ENCODE results near the gene DHX58.

Gene DHX58

GRCh38 chr17:42077755-42078154 is 34.8 kb downstream of the DHX58 start:
- Histone ChIP-seq H3K27me3 (ENCODE audit: insufficient read depth, poor library complexity, severe bottlenecking) (peaks cover 1% of the 10 kb centered on the region), H3K27ac (replicated peaks) (no peak overlapping the region), H3K4me3 (replicated peaks; ENCODE audit: insufficient read depth, low read length) (no peak overlapping the region)
- no peak for DNase-seq (ENCODE audit: low read depth in 1 of 2, low spot score in 1 of 2)
- TF ChIP-seq POLR2AphosphoS5 (IDR thresholded peaks at IDR 0.05; ENCODE audit: low read depth) = no peak
- TF ChIP-seq SPI1 (IDR thresholded peaks at IDR 0.05; ENCODE audit: borderline replicate concordance, low read depth) = no peak
- TF ChIP-seq GABPA (IDR thresholded peaks at IDR 0.05; ENCODE audit: low read depth) = no peak
- no peak for TF ChIP-seq REST (IDR thresholded peaks at IDR 0.05; ENCODE audit: insufficient replicate concordance, low read depth)
- TF ChIP-seq CTCF (IDR thresholded peaks at IDR 0.05; ENCODE audit: insufficient read depth, low read length) = no peak

GRCh38 chr17:42076797-42077559 is 35.5 kb downstream of the DHX58 start:
- Histone ChIP-seq H3K4me3 (replicated peaks; ENCODE audit: insufficient read depth, low read length) (no peak overlapping the region), H3K27ac (replicated peaks) (no peak overlapping the region), H3K27me3 (ENCODE audit: insufficient read depth, poor library complexity, severe bottlenecking) (peaks cover 6% of the 10 kb centered on the region)
- no peak for DNase-seq (ENCODE audit: low read depth in 1 of 2, low spot score in 1 of 2)
- TF ChIP-seq GABPA (IDR thresholded peaks at IDR 0.05; ENCODE audit: low read depth) (no peak), CTCF (IDR thresholded peaks at IDR 0.05; ENCODE audit: insufficient read depth, low read length) (no peak), POLR2AphosphoS5 (IDR thresholded peaks at IDR 0.05; ENCODE audit: low read depth) (no peak), SPI1 (IDR thresholded peaks at IDR 0.05; ENCODE audit: borderline replicate concordance, low read depth) (no peak), REST (IDR thresholded peaks at IDR 0.05; ENCODE audit: insufficient replicate concordance, low read depth) (no peak)

- no peak for TF ChIP-seq POLR2AphosphoS5 (IDR thresholded peaks at IDR 0.05; ENCODE audit: low read depth)
- TF ChIP-seq GABPA (IDR thresholded peaks at IDR 0.05; ENCODE audit: low read depth) = no peak
- no peak for TF ChIP-seq REST (IDR thresholded peaks at IDR 0.05; ENCODE audit: insufficient replicate concordance, low read depth)
- no peak for TF ChIP-seq CTCF (IDR thresholded peaks at IDR 0.05; ENCODE audit: insufficient read depth, low read length)
- no peak for TF ChIP-seq SPI1 (IDR thresholded peaks at IDR 0.05; ENCODE audit: borderline replicate concordance, low read depth)
- DNase-seq (ENCODE audit: low read depth in 1 of 2, low spot score in 1 of 2) = no peak
- H3K4me3 ChIP-seq (replicated peaks; ENCODE audit: insufficient read depth, low read length) = no peak overlapping the region
- H3K27ac ChIP-seq (replicated peaks) = no peak overlapping the region
- peaks cover 12% of the 10 kb centered on the region for H3K27me3 ChIP-seq (ENCODE audit: insufficient read depth, poor library complexity, severe bottlenecking)
Observed at GRCh38 chr17:42075789-42076188, 36.7 kb downstream of the DHX58 start.

All from HL-60 (cell line).